Placental pericyte (primary cell): ENCODE results near the gene VAC14. TPM values are rescaled to one million over a fixed set of nuclear protein-coding genes. Genes with fewer than 3 reads are reported as not detected.

Experiments
- total RNA-seq: library from RNA; depleted of rRNA; stranded (reverse); fragments of >200 nt; gene quantifications from 2 replicates; pipeline ENCODE4 v1.2.3, GENCODE V29; 2012

Gene VAC14
- 67.4 and 88.6 TPM in 2 replicates for total RNA-seq

GRCh38 chr16:70800781-70801480, at the start of gene VAC14:
VAC14 (minus strand) TSS chr16:70801158; CDS start chr16:70800900, 258 bp downstream.

GRCh38 chr16:70685938-70686375, 115.0 kb downstream of the VAC14 start, which contains the start of gene MTSS2:
MTSS2 (minus strand) TSS chr16:70686053; CDS start chr16:70685791, 262 bp downstream.

GRCh38 chr16:70646260-70647241, 154.4 kb downstream of the VAC14 start, which contains the start of gene IL34:
IL34 (plus strand) TSS chr16:70646559; CDS start chr16:70646948, 389 bp downstream.

Other genes with a start within 250 kb of the VAC14 start
- gene IL34, start 154.6 kb downstream of the VAC14 start, total RNA-seq = 1.4 and 6.1 TPM in 2 replicates
- 49.2 and 76.6 TPM in 2 replicates for gene MTSS2, start 115.1 kb downstream of the VAC14 start, total RNA-seq